Measurements from ENCODE around the gene AMZ2. TPM values are rescaled to one million over a fixed set of nuclear protein-coding genes. Genes with fewer than 3 reads are reported as not detected.

The AMZ2 gene
- total RNA-seq, 1 experiment from 2014 or later: 59.6 TPM

DNA sequence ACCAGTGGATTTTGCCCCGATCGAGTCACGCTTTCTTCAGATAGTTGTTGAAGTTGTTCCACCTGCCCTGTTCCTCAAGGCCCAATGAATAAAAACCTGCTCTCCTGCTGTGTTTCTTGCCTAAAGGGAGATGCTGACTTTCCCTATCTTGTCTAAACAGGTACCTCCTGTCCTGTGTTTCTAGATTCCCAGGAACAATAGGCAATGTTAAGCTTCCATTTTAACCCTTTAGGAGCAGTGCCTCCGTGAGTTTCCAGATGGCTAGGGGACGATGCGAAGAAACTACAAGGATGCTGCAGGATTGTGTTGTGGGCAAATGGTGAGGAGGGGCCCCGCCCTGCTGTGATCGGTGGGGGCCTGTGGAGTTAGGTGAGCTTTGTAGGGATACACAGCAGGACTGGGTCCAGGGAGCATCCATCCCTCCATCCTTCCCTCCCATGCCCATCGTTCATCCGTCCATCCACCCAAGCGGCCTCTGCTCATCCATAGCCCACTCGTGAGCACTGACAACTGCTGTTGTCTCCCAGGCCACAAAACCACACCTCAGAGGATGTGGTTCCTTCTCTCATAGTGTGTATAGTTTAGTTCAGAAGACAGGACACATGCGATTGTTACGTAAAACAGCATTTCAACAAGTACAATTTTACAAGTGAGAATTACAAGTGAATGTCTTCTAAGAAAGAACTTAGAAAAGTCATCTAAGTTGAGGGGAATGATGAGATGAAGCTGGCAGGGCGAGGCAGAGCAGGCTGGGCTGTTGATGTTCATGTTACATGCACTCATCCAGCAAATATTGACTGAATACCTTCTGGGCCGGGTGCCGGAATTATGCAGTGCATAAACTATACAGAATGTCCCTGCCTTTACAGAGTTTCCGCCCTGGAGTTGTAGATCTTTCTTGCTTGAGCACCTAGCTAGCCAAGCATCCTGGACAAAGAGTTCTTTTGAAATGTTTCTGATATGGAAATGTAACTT is 48.7 kb downstream of the AMZ2 start:
- no peak for ATAC-seq
- no peaks in the 10 kb centered on the region for H3K4me1 ChIP-seq (ENCODE audit: control insufficient read depth, insufficient read depth, low read length)
- ChIA-PET CTCF (no interaction called here), POLR2A (no interaction called here)
- no TSS peak for BruUV-seq (replicated peaks)
- DNase-seq (ENCODE audit: low read depth, low spot score): no peak
- H3K27me3 ChIP-seq (ENCODE audit: control insufficient read depth, insufficient read depth, low read length): peaks cover 4% of the 10 kb centered on the region
- H3K9me3 ChIP-seq (ENCODE audit: control insufficient read depth, insufficient read depth, low read depth, low read length): no peaks in the 10 kb centered on the region
- H3K36me3 ChIP-seq (ENCODE audit: control insufficient read depth, insufficient read depth, low read length): no peaks in the 10 kb centered on the region
- in situ Hi-C loops (cut with HindIII; ENCODE audit: low pct_unique_long_range_greater_than_20kb, low sequenced_read_pairs) (no loop called here), intact Hi-C loops (cut with micrococcal nuclease; ENCODE audit: unreplicated experiment) (no loop called here)
- H3K27ac ChIP-seq (ENCODE audit: low read length): no peak overlapping the region
- no peak overlapping the region for H3K4me3 ChIP-seq (ENCODE audit: low read depth in 2 of 2, low read length in 2 of 2)
- TF ChIP-seq REST (IDR thresholded peaks at IDR 0.05; ENCODE audit: insufficient read depth in 1 of 2, low read depth in 2 of 2, low read length in 1 of 2): no peak
- TF ChIP-seq, protein P1, sequence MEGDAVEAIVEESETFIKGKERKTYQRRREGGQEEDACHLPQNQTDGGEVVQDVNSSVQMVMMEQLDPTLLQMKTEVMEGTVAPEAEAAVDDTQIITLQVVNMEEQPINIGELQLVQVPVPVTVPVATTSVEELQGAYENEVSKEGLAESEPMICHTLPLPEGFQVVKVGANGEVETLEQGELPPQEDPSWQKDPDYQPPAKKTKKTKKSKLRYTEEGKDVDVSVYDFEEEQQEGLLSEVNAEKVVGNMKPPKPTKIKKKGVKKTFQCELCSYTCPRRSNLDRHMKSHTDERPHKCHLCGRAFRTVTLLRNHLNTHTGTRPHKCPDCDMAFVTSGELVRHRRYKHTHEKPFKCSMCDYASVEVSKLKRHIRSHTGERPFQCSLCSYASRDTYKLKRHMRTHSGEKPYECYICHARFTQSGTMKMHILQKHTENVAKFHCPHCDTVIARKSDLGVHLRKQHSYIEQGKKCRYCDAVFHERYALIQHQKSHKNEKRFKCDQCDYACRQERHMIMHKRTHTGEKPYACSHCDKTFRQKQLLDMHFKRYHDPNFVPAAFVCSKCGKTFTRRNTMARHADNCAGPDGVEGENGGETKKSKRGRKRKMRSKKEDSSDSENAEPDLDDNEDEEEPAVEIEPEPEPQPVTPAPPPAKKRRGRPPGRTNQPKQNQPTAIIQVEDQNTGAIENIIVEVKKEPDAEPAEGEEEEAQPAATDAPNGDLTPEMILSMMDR (IDR thresholded peaks at IDR 0.05): no peak
- TF ChIP-seq TCF7L2 (IDR thresholded peaks at IDR 0.05; ENCODE audit: low read depth, low read length): no peak
- TF ChIP-seq POLR2AphosphoS5 (IDR thresholded peaks at IDR 0.05; ENCODE audit: low read depth, low read length): no peak
- no peak for TF ChIP-seq SIN3A (IDR thresholded peaks at IDR 0.05; ENCODE audit: borderline replicate concordance, insufficient read depth, low read depth, low read length)

GRCh38 chr17:68297195-68297594 is 49.4 kb downstream of the AMZ2 start:
- TF ChIP-seq, protein P1 (IDR thresholded peaks at IDR 0.05): no peak
- TF ChIP-seq TCF7L2 (IDR thresholded peaks at IDR 0.05; ENCODE audit: low read depth, low read length) (no peak), POLR2AphosphoS5 (IDR thresholded peaks at IDR 0.05; ENCODE audit: low read depth, low read length) (no peak), SIN3A (IDR thresholded peaks at IDR 0.05; ENCODE audit: borderline replicate concordance, insufficient read depth, low read depth, low read length) (no peak), REST (IDR thresholded peaks at IDR 0.05; ENCODE audit: insufficient read depth in 1 of 2, low read depth in 2 of 2, low read length in 1 of 2) (no peak)
- in situ Hi-C loops (cut with HindIII; ENCODE audit: low pct_unique_long_range_greater_than_20kb, low sequenced_read_pairs): no loop called here
- intact Hi-C loops (cut with micrococcal nuclease; ENCODE audit: unreplicated experiment): no loop called here

More at GRCh38 chr17:68297195-68297594, 49.4 kb downstream of the AMZ2 start:
- Histone ChIP-seq H3K4me3 (ENCODE audit: low read depth in 2 of 2, low read length in 2 of 2) (no peak overlapping the region), H3K27ac (ENCODE audit: low read length) (no peak overlapping the region), H3K27me3 (ENCODE audit: control insufficient read depth, insufficient read depth, low read length) (peaks cover 4% of the 10 kb centered on the region), H3K4me1 (ENCODE audit: control insufficient read depth, insufficient read depth, low read length) (no peaks in the 10 kb centered on the region), H3K9me3 (ENCODE audit: control insufficient read depth, insufficient read depth, low read depth, low read length) (no peaks in the 10 kb centered on the region), H3K36me3 (ENCODE audit: control insufficient read depth, insufficient read depth, low read length) (no peaks in the 10 kb centered on the region)
- POLR2A ChIA-PET: no interaction called here
- DNase-seq (ENCODE audit: low read depth, low spot score): no peak
- no TSS peak for BruUV-seq (replicated peaks)
- CTCF ChIA-PET: no interaction called here
- no peak for ATAC-seq
